ENCODE measurements around the gene OSTF1. TPM values are rescaled to one million over a fixed set of nuclear protein-coding genes. Genes with fewer than 3 reads are reported as not detected.
A peak's percentile ranks its signal among the peaks of the same experiment; 100 is the strongest.

OSTF1 gene
- total and polyA plus RNA-seq, 10 of the 15 experiments (the other 5 are each of a cell fraction or from before 2014, with no cell fraction given), result 36.2 to 82.4 (median 46.9) TPM

DNA sequence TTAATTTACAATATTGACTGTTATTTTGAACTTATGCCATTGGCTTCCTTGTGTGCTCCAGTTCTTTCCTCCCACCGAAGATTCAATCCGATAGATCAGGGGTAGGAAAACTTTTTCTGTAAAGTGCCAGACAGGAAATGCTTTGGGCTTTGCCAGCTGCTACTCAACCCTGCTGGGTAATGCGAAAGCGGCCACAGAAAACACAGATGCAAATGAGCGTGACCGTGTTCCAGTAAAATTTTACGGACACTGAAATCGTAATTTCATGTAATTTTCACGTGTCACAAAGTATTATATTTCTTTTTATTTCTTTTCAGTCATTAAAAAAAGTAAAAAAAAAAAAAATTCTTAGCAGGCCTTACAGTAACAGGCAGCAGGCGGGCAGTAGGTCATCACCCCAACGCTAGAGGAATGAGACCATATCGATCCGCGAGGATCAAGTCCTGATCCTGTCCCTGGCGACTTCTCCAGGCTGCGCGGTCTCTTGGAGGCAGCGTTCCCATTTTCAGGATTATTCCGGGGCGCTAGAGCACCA, 958 bp upstream of the OSTF1 start (continued):
- TF ChIP-seq CEBPZ (IDR thresholded peaks at IDR 0.05; ENCODE audit: low read depth, low read length) (no peak), PAX5 (IDR thresholded peaks at IDR 0.05; ENCODE audit: borderline replicate concordance, low read depth, low read length) (peak; percentile 56), SP1 (IDR thresholded peaks at IDR 0.05; ENCODE audit: low read depth, low read length) (no peak), NR2F1 (conservative IDR thresholded peaks at IDR 0.05) (no peak), SREBF1 (IDR thresholded peaks at IDR 0.05; ENCODE audit: low read length) (no peak), SUPT20H (IDR thresholded peaks at IDR 0.05; ENCODE audit: borderline replicate concordance, control insufficient read depth, low read depth, low read length) (no peak), DPF2 (IDR thresholded peaks at IDR 0.05) (no peak; the same call in none of the 2 replicates), NFYA (IDR thresholded peaks at IDR 0.05; ENCODE audit: borderline replicate concordance, low read depth, low read length) (no peak), EED (IDR thresholded peaks at IDR 0.05; ENCODE audit: low read depth) (no peak; the same call in 1 of the 2 replicates), NFIC (IDR thresholded peaks at IDR 0.05; ENCODE audit: low read depth, low read length) (peak; percentile 63; the same call in 1 of the 2 replicates), BHLHE40 (IDR thresholded peaks at IDR 0.05; ENCODE audit: borderline replicate concordance in 1 of 2, low read depth in 2 of 2, low read length in 1 of 2) (no peak; a peak in 1 of 4 replicates), RBBP5 (conservative IDR thresholded peaks at IDR 0.05) (no peak), E2F4 (IDR thresholded peaks at IDR 0.05; ENCODE audit: low read depth, low read length) (no peak), POU2F2 (IDR thresholded peaks at IDR 0.05; ENCODE audit: borderline replicate concordance, low read depth, low read length) (peak; percentile 57; the same call in 1 of the 3 replicates), POLR2AphosphoS5 (IDR thresholded peaks at IDR 0.05; ENCODE audit: low read length) (no peak), STAT3 (IDR thresholded peaks at IDR 0.05; ENCODE audit: low read depth, low read length) (no peak), NRF1 (conservative IDR thresholded peaks at IDR 0.05; ENCODE audit: low read depth, low read length) (no peak), IKZF1 (conservative IDR thresholded peaks at IDR 0.05) (peak; percentile 18; the same call in 1 of the 2 replicates), NR2C1 (IDR thresholded peaks at IDR 0.05) (no peak), IKZF2 (IDR thresholded peaks at IDR 0.05) (peak; percentile 69), RAD21 (IDR thresholded peaks at IDR 0.05; ENCODE audit: insufficient read depth, low read depth, low read length) (no peak), LARP7 (IDR thresholded peaks at IDR 0.05) (no peak), BCL11A (IDR thresholded peaks at IDR 0.05; ENCODE audit: low read depth, low read length) (no peak)
- TF ChIP-seq, protein P1, sequence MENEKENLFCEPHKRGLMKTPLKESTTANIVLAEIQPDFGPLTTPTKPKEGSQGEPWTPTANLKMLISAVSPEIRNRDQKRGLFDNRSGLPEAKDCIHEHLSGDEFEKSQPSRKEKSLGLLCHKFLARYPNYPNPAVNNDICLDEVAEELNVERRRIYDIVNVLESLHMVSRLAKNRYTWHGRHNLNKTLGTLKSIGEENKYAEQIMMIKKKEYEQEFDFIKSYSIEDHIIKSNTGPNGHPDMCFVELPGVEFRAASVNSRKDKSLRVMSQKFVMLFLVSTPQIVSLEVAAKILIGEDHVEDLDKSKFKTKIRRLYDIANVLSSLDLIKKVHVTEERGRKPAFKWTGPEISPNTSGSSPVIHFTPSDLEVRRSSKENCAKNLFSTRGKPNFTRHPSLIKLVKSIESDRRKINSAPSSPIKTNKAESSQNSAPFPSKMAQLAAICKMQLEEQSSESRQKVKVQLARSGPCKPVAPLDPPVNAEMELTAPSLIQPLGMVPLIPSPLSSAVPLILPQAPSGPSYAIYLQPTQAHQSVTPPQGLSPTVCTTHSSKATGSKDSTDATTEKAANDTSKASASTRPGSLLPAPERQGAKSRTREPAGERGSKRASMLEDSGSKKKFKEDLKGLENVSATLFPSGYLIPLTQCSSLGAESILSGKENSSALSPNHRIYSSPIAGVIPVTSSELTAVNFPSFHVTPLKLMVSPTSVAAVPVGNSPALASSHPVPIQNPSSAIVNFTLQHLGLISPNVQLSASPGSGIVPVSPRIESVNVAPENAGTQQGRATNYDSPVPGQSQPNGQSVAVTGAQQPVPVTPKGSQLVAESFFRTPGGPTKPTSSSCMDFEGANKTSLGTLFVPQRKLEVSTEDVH (IDR thresholded peaks at IDR 0.05; ENCODE audit: low read depth, partially characterized antibody), result no peak
- TF ChIP-seq, protein P2, sequence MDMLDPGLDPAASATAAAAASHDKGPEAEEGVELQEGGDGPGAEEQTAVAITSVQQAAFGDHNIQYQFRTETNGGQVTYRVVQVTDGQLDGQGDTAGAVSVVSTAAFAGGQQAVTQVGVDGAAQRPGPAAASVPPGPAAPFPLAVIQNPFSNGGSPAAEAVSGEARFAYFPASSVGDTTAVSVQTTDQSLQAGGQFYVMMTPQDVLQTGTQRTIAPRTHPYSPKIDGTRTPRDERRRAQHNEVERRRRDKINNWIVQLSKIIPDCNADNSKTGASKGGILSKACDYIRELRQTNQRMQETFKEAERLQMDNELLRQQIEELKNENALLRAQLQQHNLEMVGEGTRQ (IDR thresholded peaks at IDR 0.05; ENCODE audit: borderline replicate concordance, low read depth, low read length), result no peak

Data from GM12878 (cell line).